HepG2 (cell line): ENCODE measurements around the gene SLC27A2. TPM values are rescaled to one million over a fixed set of nuclear protein-coding genes. Genes with fewer than 3 reads are reported as not detected.

Experiments
- ATRX ChIP-seq: sonication (generic); formaldehyde crosslinking; IDR thresholded peaks from 2 replicates; pipeline ENCODE4 v1.4.0; 2020; ENCODE audit warnings: missing genetic modification reagents, borderline replicate concordance
- BCL6 ChIP-seq: IDR thresholded peaks from 2 replicates; pipeline ENCODE4 v1.6.1; 2016; ENCODE audit warnings: missing genetic modification reagents, missing compliant biosample characterization
- CEBPB ChIP-seq: IDR thresholded peaks from 2 replicates; pipeline ENCODE4 v1.6.1; 2011; ENCODE audit warnings: low read depth, low read length, improper control_type of control experiment, borderline replicate concordance
- CEBPG ChIP-seq: IDR thresholded peaks from 2 replicates; pipeline ENCODE4 v1.6.1; 2016
- CERS6 ChIP-seq: sonication (generic); formaldehyde crosslinking; IDR thresholded peaks from 2 replicates; pipeline ENCODE4 v1.5.0; 2020; ENCODE audit warnings: missing genetic modification reagents
- EHMT2 ChIP-seq: fragments of 200-600 bp; sonication (generic); IDR thresholded peaks from 2 replicates; pipeline ENCODE4 v1.7.0; 2017; ENCODE audit warnings: antibody characterized with exemption, low read depth, low read length, borderline replicate concordance
- EP300 ChIP-seq, 3 experiments: sonication (generic) in 1 of 3; formaldehyde crosslinking in 1 of 3; IDR thresholded peaks; 2 replicates each; pipeline versions ENCODE4 v1.5.1 to v1.6.1; 2011 to 2020; ENCODE audit warnings: low read depth in 2 of 3, low read length in 2 of 3, borderline replicate concordance in 1 of 3, improper control_type of control experiment in 1 of 3, mild to moderate bottlenecking in 1 of 3, missing genetic modification reagents in 1 of 3, moderate library complexity in 1 of 3
- ESRRA ChIP-seq: sonication (generic); formaldehyde crosslinking; IDR thresholded peaks from 2 replicates; pipeline ENCODE4 v1.5.1; 2020; ENCODE audit warnings: mild to moderate bottlenecking, low read depth, missing genetic modification reagents
- FOSL2 ChIP-seq: sonication (generic); formaldehyde crosslinking; IDR thresholded peaks from 2 replicates; pipeline ENCODE4 v1.4.0; 2020; ENCODE audit warnings: missing genetic modification reagents
- GATAD2A ChIP-seq: IDR thresholded peaks from 2 replicates; pipeline ENCODE4 v1.6.1; 2016
- HMG20A ChIP-seq: IDR thresholded peaks from 2 replicates; pipeline ENCODE4 v1.6.1; 2016; ENCODE audit warnings: borderline replicate concordance
- HNF4A ChIP-seq: sonication (generic); formaldehyde crosslinking; IDR thresholded peaks from 2 replicates; pipeline ENCODE4 v1.4.0; 2020; ENCODE audit warnings: missing genetic modification reagents
- HNF4G ChIP-seq, 2 experiments: sonication (generic) in 1 of 2; formaldehyde crosslinking in 1 of 2; IDR thresholded peaks; 2 replicates each; pipeline versions ENCODE4 v1.4.0 to v1.6.1; 2011 to 2020; ENCODE audit warnings: borderline replicate concordance in 2 of 2, low read depth in 2 of 2, mild to moderate bottlenecking in 2 of 2, low read length in 1 of 2, missing genetic modification reagents in 1 of 2, moderate library complexity in 1 of 2
- PHF5A ChIP-seq: IDR thresholded peaks from one replicate; pipeline ENCODE4 v1.6.1; 2018; ENCODE audit warnings: low read depth, missing genetic modification reagents; ENCODE audit not compliant: unreplicated experiment
- RARA ChIP-seq: IDR thresholded peaks from 2 replicates; pipeline ENCODE4 v1.6.1; 2016; ENCODE audit warnings: missing genetic modification reagents, missing compliant biosample characterization
- RFX1 ChIP-seq: fragments of 450-650 bp; IDR thresholded peaks from 2 replicates; pipeline ENCODE4 v1.6.1; 2017
- RXRA ChIP-seq: sonication (generic); formaldehyde crosslinking; IDR thresholded peaks from 2 replicates; pipeline ENCODE4 v1.5.1; 2020; ENCODE audit warnings: missing genetic modification reagents
- RXRB ChIP-seq: IDR thresholded peaks from 2 replicates; pipeline ENCODE4 v1.6.1; 2016; ENCODE audit warnings: borderline replicate concordance, missing genetic modification reagents, missing compliant biosample characterization
- SKI ChIP-seq: fragments of 450-650 bp; IDR thresholded peaks from one replicate; pipeline ENCODE4 v1.6.1; 2018; ENCODE audit warnings: mild to moderate bottlenecking; ENCODE audit not compliant: partially characterized antibody
- TARDBP ChIP-seq: sonication (generic); formaldehyde crosslinking; IDR thresholded peaks from 2 replicates; pipeline ENCODE4 v1.8.0; 2022; ENCODE audit warnings: mild to moderate bottlenecking, missing genetic modification reagents
- TEAD3 ChIP-seq: optimal IDR thresholded peaks from 2 replicates; pipeline ENCODE3; 2016; ENCODE audit warnings: borderline replicate concordance
- THYN1 ChIP-seq: sonication (generic); formaldehyde crosslinking; IDR thresholded peaks from 2 replicates; pipeline ENCODE4 v1.8.1; 2023; ENCODE audit warnings: low read depth, mild to moderate bottlenecking, moderate library complexity, missing genetic modification reagents, borderline replicate concordance
- WIZ ChIP-seq: sonication (generic); formaldehyde crosslinking; IDR thresholded peaks from 2 replicates; pipeline ENCODE4 v1.5.1; 2020; ENCODE audit warnings: mild to moderate bottlenecking, missing genetic modification reagents
- ZNF564 ChIP-seq: sonication (generic); formaldehyde crosslinking; IDR thresholded peaks from 2 replicates; pipeline ENCODE4 v1.8.1; 2023; ENCODE audit warnings: mild to moderate bottlenecking, missing genetic modification reagents
- ZNF616 ChIP-seq: sonication (generic); formaldehyde crosslinking; IDR thresholded peaks from 2 replicates; pipeline ENCODE4 v1.5.0; 2020; ENCODE audit warnings: low read depth, mild to moderate bottlenecking, missing genetic modification reagents
- ZNF644 ChIP-seq: IDR thresholded peaks from 2 replicates; pipeline ENCODE4 v1.6.1; 2016; ENCODE audit warnings: low read depth
- ZNF724P ChIP-seq: sonication (generic); formaldehyde crosslinking; IDR thresholded peaks from 2 replicates; pipeline ENCODE4 v1.8.0; 2022; ENCODE audit warnings: missing genetic modification reagents, borderline replicate concordance
- ZSCAN31 ChIP-seq: sonication (generic); formaldehyde crosslinking; IDR thresholded peaks from 2 replicates; pipeline ENCODE4 v1.5.0; 2020; ENCODE audit warnings: low read depth, mild to moderate bottlenecking, missing genetic modification reagents
- polyA plus RNA-seq, 8 experiments: library from polyadenylated mRNA; depleted of rRNA in 3 of 8; stranded (reverse) in 7 of 8; unstranded in 1 of 8; fragments of >200 nt; fragmentation: Illumina TruSeq in 4 of 8; extraction: Trizol in 4 of 8; gene quantifications; 2 replicates each; pipeline versions ENCODE4 v1.2.1 to v1.2.3, GENCODE V29; 2011 to 2016; ENCODE audit warnings: low read depth in 4 of 8, missing spikeins in 1 of 8, mixed read lengths in 1 of 8; ENCODE audit not compliant: insufficient read depth in 1 of 8
- total RNA-seq, 5 experiments: library from RNA; depleted of rRNA; stranded (reverse); fragments of >200 nt; fragmentation: Illumina TruSeq; extraction: Trizol; gene quantifications; 2 replicates each; pipeline ENCODE4 v1.2.3, GENCODE V29; 2016; ENCODE audit warnings: low read depth in 1 of 5
- TF ChIP-seq, protein P1 (sequence below): sonication (generic); IDR thresholded peaks from 2 replicates; pipeline ENCODE4 v1.6.1; 2016; ENCODE audit warnings: low read depth, borderline replicate concordance
- TF ChIP-seq, protein P2 (sequence below), 2 experiments: fragments of 450-650 bp in 1 of 2; sonication (generic) in 1 of 2; formaldehyde crosslinking; IDR thresholded peaks; 2 replicates each; pipeline versions ENCODE4 v1.5.0 to v1.8.0; 2020 to 2022; ENCODE audit warnings: mild to moderate bottlenecking in 1 of 2, missing genetic modification reagents in 1 of 2

SLC27A2 gene
- total and polyA plus RNA-seq, 2 of the 13 experiments (the other 11 are each of a cell fraction or from before 2014, with no cell fraction given), result 14.6 to 23.4 TPM

- TF ChIP-seq, protein P1, sequence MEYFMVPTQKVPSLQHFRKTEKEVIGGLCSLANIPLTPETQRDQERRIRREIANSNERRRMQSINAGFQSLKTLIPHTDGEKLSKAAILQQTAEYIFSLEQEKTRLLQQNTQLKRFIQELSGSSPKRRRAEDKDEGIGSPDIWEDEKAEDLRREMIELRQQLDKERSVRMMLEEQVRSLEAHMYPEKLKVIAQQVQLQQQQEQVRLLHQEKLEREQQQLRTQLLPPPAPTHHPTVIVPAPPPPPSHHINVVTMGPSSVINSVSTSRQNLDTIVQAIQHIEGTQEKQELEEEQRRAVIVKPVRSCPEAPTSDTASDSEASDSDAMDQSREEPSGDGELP, result peak; percentile 87
- TF ChIP-seq HMG20A (peak; percentile 28; the same call in 1 of the 2 replicates), RXRA (CRISPR knock-in tag) (peak; percentile 77), EHMT2 (peak; percentile 33; the same call in 1 of the 2 replicates), ZNF564 (CRISPR knock-in tag) (no peak), ZNF644 (peak; percentile 91), ZNF724P (CRISPR knock-in tag) (no peak), CEBPG (CRISPR knock-in tag) (peak; percentile 56), BCL6 (CRISPR knock-in tag) (peak; percentile 78), TARDBP (CRISPR knock-in tag) (peak; percentile 47; the same call in 1 of the 2 replicates), SKI (peak; percentile 27), ZSCAN31 (no peak), TEAD3 (CRISPR knock-in tag) (peak; percentile 50), EP300 (IDR thresholded peaks at IDR 0.05; ENCODE audit: low read depth in 2 of 2, low read length in 2 of 2) (peak in 1 of 2 experiments; percentile 17; a peak in 1 of 4 replicates), EP300 (CRISPR knock-in tag; IDR thresholded peaks at IDR 0.05; ENCODE audit: borderline replicate concordance) (no peak), HNF4G (IDR thresholded peaks at IDR 0.05; ENCODE audit: borderline replicate concordance, low read depth, low read length) (peak; percentile 55), HNF4G (CRISPR knock-in tag; IDR thresholded peaks at IDR 0.05; ENCODE audit: borderline replicate concordance, low read depth) (no peak), FOSL2 (CRISPR knock-in tag) (peak; percentile 44), WIZ (CRISPR knock-in tag) (0 out of 2 replicates have a peak, but pooled peaks have one; percentile 30), RARA (CRISPR knock-in tag) (peak; percentile 46), ATRX (no peak), HNF4A (CRISPR knock-in tag) (peak; percentile 86), ZNF616 (CRISPR knock-in tag) (no peak), RXRB (CRISPR knock-in tag) (peak; percentile 69), ESRRA (CRISPR knock-in tag) (0 out of 2 replicates have a peak, but pooled peaks have one; percentile 57), PHF5A (no peak), RFX1 (no peak), GATAD2A (0 out of 2 replicates have a peak, but pooled peaks have one; percentile 38), CEBPB (peak; percentile 62; the same call in 1 of the 2 replicates), CERS6 (no peak), THYN1 (no peak)
- TF ChIP-seq, protein P2, sequence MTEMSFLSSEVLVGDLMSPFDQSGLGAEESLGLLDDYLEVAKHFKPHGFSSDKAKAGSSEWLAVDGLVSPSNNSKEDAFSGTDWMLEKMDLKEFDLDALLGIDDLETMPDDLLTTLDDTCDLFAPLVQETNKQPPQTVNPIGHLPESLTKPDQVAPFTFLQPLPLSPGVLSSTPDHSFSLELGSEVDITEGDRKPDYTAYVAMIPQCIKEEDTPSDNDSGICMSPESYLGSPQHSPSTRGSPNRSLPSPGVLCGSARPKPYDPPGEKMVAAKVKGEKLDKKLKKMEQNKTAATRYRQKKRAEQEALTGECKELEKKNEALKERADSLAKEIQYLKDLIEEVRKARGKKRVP (CRISPR knock-in tag; IDR thresholded peaks at IDR 0.05), result no peak
Observed at GRCh38 chr15:50164458-50164857, 17.5 kb upstream of the SLC27A2 start (continued).
